Vagina (tissue), 2 donors: Measurements from ENCODE around the gene COL5A1.

Experiments used
- POLR2A ChIP-seq, 2 donors: fragments of 450-650 bp; IDR thresholded peaks; one replicate each; pipeline ENCODE4 v1.6.1; 2017; ENCODE audit warnings: antibody characterized with exemption in 2 of 2, mild to moderate bottlenecking in 2 of 2, moderate library complexity in 2 of 2
- POLR2AphosphoS5 ChIP-seq, 2 donors: sonication (generic); formaldehyde crosslinking; IDR thresholded peaks; one replicate each; pipeline ENCODE4 v1.9.0; 2017; ENCODE audit warnings: antibody characterized with exemption in 2 of 2, mild to moderate bottlenecking in 2 of 2, low read depth in 1 of 2; ENCODE audit not compliant: insufficient read depth in 1 of 2
- TF ChIP-seq, protein P1 (sequence below), 3 experiments: fragments of 450-650 bp in 2 of 3; fragments of 200-600 bp in 1 of 3; sonication (generic) in 1 of 3; IDR thresholded peaks; one replicate each; pipeline ENCODE4 v1.5.1; 2017 to 2019; ENCODE audit warnings: antibody characterized with exemption in 3 of 3, mild to moderate bottlenecking in 2 of 3, moderate library complexity in 2 of 3

- TF ChIP-seq, protein P1, sequence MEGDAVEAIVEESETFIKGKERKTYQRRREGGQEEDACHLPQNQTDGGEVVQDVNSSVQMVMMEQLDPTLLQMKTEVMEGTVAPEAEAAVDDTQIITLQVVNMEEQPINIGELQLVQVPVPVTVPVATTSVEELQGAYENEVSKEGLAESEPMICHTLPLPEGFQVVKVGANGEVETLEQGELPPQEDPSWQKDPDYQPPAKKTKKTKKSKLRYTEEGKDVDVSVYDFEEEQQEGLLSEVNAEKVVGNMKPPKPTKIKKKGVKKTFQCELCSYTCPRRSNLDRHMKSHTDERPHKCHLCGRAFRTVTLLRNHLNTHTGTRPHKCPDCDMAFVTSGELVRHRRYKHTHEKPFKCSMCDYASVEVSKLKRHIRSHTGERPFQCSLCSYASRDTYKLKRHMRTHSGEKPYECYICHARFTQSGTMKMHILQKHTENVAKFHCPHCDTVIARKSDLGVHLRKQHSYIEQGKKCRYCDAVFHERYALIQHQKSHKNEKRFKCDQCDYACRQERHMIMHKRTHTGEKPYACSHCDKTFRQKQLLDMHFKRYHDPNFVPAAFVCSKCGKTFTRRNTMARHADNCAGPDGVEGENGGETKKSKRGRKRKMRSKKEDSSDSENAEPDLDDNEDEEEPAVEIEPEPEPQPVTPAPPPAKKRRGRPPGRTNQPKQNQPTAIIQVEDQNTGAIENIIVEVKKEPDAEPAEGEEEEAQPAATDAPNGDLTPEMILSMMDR (IDR thresholded peaks at IDR 0.05) = no peak
- TF ChIP-seq POLR2A (IDR thresholded peaks at IDR 0.05) (no peak), POLR2AphosphoS5 (IDR thresholded peaks at IDR 0.05; ENCODE audit: insufficient read depth in 1 of 2, low read depth in 1 of 2) (no peak)
Observed at GRCh38 chr9:134630861-134631260, 10.7 kb upstream of the COL5A1 start.
